ENCODE results near the gene BEX1. TPM values are rescaled to one million over a fixed set of nuclear protein-coding genes. Genes with fewer than 3 reads are reported as not detected.

BEX1 gene
- total RNA-seq, 2 donors from 2014 or later: 41.5 to 57.4 TPM

- ATAC-seq: no peak
- intact Hi-C loops (cut with DNase I): no loop called here
These were observed 9.5 kb upstream of the BEX1 start for GRCh38 chrX:103073467-103073866.

GRCh38 chrX:103066606-103067005 lies 2.6 kb upstream of the BEX1 start:
- Histone ChIP-seq H3K27ac (no peak overlapping the region), H3K27me3 (no peaks in the 10 kb centered on the region), H3K36me3 (replicated peaks in 1 of 2; ENCODE audit: insufficient read depth in 1 of 2, low read depth in 2 of 2) (no peaks in the 10 kb centered on the region), H3K4me1 (peaks cover 5% of the 10 kb centered on the region), H3K9me3 (no peaks in the 10 kb centered on the region), H3K4me3 (no peak overlapping the region)
- ATAC-seq: no peak
- no peak for DNase-seq
- WGBS, 2 donors: 38 to 53% methylated on average over 1 of the region's 1 CpG
- intact Hi-C loops (cut with DNase I): no loop called here
- TF ChIP-seq POLR2A (IDR thresholded peaks at IDR 0.05): no peak
- TF ChIP-seq, protein P1, sequence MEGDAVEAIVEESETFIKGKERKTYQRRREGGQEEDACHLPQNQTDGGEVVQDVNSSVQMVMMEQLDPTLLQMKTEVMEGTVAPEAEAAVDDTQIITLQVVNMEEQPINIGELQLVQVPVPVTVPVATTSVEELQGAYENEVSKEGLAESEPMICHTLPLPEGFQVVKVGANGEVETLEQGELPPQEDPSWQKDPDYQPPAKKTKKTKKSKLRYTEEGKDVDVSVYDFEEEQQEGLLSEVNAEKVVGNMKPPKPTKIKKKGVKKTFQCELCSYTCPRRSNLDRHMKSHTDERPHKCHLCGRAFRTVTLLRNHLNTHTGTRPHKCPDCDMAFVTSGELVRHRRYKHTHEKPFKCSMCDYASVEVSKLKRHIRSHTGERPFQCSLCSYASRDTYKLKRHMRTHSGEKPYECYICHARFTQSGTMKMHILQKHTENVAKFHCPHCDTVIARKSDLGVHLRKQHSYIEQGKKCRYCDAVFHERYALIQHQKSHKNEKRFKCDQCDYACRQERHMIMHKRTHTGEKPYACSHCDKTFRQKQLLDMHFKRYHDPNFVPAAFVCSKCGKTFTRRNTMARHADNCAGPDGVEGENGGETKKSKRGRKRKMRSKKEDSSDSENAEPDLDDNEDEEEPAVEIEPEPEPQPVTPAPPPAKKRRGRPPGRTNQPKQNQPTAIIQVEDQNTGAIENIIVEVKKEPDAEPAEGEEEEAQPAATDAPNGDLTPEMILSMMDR (IDR thresholded peaks at IDR 0.05): no peak

More at GRCh38 chrX:103073467-103073866, 9.5 kb upstream of the BEX1 start:
- Histone ChIP-seq H3K4me1 (no peaks in the 10 kb centered on the region), H3K27ac (no peak overlapping the region), H3K4me3 (no peak overlapping the region), H3K9me3 (no peaks in the 10 kb centered on the region), H3K27me3 (no peaks in the 10 kb centered on the region), H3K36me3 (replicated peaks in 1 of 2; ENCODE audit: insufficient read depth in 1 of 2, low read depth in 2 of 2) (no peaks in the 10 kb centered on the region)
- WGBS, 2 donors: 67 to 81% methylated on average over 4 to 5 of the region's 5 CpGs
- DNase-seq: no peak
- no peak for TF ChIP-seq POLR2A (IDR thresholded peaks at IDR 0.05)
- TF ChIP-seq, protein P1 (IDR thresholded peaks at IDR 0.05): no peak

GRCh38 chrX:103063191-103063845 lies 653 bp downstream of the BEX1 start:
- DNase-seq: peak; percentile 30 to 51 (median 43)
- peaks cover 5% of the 10 kb centered on the region for H3K4me1 ChIP-seq
- intact Hi-C loops (cut with DNase I): no loop called here
- peak; percentile 79 for ATAC-seq
- TF ChIP-seq, protein P1 (IDR thresholded peaks at IDR 0.05): no peak
- no peak for TF ChIP-seq POLR2A (IDR thresholded peaks at IDR 0.05)
- no peaks in the 10 kb centered on the region for H3K27me3 ChIP-seq
- no peaks in the 10 kb centered on the region for H3K9me3 ChIP-seq
- H3K4me3 ChIP-seq: peak overlapping the region; percentile 7 to 15
- no peaks in the 10 kb centered on the region for H3K36me3 ChIP-seq (replicated peaks in 1 of 2; ENCODE audit: insufficient read depth in 1 of 2, low read depth in 2 of 2)
- peak overlapping the region; percentile 15 to 72 (median 68) for H3K27ac ChIP-seq
- 1 to 2% methylated on average over 10 to 26 of the region's 34 CpGs for WGBS, 2 donors

DNA sequence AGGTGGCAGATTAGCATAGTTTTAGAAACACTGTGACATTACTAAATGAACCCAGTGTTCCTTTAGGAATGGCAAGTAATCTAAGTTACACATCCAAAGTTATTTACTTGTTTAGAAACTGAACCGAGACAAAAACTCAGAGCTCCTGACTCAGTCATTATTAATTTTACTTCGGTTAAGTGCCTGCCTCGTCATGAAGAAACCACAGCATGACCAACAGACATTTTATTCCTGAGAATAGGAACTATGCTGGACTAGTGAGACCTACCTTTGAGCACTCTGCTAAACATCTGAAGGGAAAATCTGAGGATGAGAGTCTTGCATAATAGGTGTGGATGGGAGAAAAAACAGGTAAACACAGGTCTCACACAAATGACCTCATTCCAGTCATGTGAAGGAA lies 2.5 kb downstream of the BEX1 start:
- no peak overlapping the region for H3K4me3 ChIP-seq
- TF ChIP-seq POLR2A (IDR thresholded peaks at IDR 0.05): no peak
- 79% methylated on average over 3 of the region's 3 CpGs for WGBS, 2 donors
- intact Hi-C loops (cut with DNase I): no loop called here
- no peak overlapping the region for H3K27ac ChIP-seq
- H3K9me3 ChIP-seq: no peaks in the 10 kb centered on the region
- no peaks in the 10 kb centered on the region for H3K27me3 ChIP-seq
- no peaks in the 10 kb centered on the region for H3K36me3 ChIP-seq (replicated peaks in 1 of 2; ENCODE audit: insufficient read depth in 1 of 2, low read depth in 2 of 2)
- no peak for ATAC-seq
- peaks cover 9% of the 10 kb centered on the region for H3K4me1 ChIP-seq
- no peak for DNase-seq

- no peak for DNase-seq
- Histone ChIP-seq H3K4me1 (peaks cover 4% of the 10 kb centered on the region), H3K4me3 (no peak overlapping the region), H3K9me3 (no peaks in the 10 kb centered on the region), H3K36me3 (replicated peaks in 1 of 2; ENCODE audit: insufficient read depth in 1 of 2, low read depth in 2 of 2) (no peaks in the 10 kb centered on the region), H3K27me3 (no peaks in the 10 kb centered on the region), H3K27ac (no peak overlapping the region)
- 24 to 60% methylated on average over 2 of the region's 2 CpGs for WGBS, 2 donors
- intact Hi-C loops (cut with DNase I): no loop called here
- peak; percentile 48 for ATAC-seq
- TF ChIP-seq, protein P1 (IDR thresholded peaks at IDR 0.05): no peak
- TF ChIP-seq POLR2A (IDR thresholded peaks at IDR 0.05): no peak
These were observed 7.1 kb downstream of the BEX1 start for GRCh38 chrX:103056902-103057301.

Measured in body of pancreas (tissue), 4 donors.